ENCODE results near the gene RPS29. TPM values are rescaled to one million over a fixed set of nuclear protein-coding genes. Genes with fewer than 3 reads are reported as not detected.

Gene RPS29
- total and polyA plus RNA-seq, 9 of the 15 experiments (the other 6 are each of a cell fraction or from before 2014, with no cell fraction given) = 1,545 to 5,012 (median 2,448) TPM

DNA sequence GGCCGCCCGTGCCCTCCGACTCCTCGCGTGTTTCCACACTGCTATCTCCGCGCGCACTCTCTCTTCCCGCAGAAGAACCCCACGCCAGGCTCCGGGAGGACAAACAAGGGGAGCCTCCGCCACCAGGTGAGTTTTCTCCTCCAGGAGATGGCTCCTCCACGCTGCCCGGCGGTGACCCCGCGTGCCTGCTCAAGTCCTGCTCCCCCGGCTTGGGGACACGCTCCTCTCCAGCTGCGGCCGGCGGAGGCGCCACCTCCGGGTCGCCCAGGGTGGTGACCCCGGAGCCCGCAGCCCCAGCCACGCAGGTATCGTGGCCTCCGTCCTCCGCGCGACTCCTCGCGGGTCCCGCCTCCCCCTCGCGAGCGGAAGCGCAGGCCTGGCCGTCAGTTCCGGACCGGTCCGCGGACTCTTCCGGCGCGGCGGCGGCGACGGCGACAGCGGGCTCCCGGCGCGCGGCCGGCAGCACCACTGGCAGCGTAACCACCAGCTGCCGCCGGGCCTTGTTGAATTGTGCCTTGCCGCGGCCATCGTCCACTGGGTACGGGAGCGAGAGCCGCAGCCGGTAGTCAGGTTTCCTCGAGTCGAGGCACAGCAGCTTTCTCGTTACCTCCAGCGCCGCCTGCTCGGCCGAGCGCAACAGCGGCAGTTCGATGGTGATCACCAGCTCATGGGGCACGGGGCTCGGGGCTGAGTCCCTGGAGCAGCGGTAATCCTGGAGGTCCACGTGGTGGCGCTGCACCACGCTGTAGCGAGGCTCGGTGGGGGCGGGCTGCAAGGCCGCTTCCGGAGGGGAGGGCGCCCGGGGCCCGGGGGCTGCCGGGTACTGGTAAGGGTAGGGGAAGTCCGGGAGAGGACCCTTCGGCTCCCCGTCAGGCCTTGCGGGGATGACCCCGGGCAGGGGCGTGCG lies 47.7 kb upstream of the RPS29 start (continued):
- TF ChIP-seq KAT7 (CRISPR knock-in tag; IDR thresholded peaks at IDR 0.05; ENCODE audit: borderline replicate concordance) (peak; percentile 85; the same call in 1 of the 2 replicates), RBBP5 (IDR thresholded peaks at IDR 0.05; ENCODE audit: borderline replicate concordance, insufficient read depth, low read length, poor library complexity, severe bottlenecking) (peak; percentile 82), SREBF2 (CRISPR knock-in tag; IDR thresholded peaks at IDR 0.05) (no peak), C11orf30 (IDR thresholded peaks at IDR 0.05; ENCODE audit: low read depth) (peak; percentile 63), CXXC5 (CRISPR knock-in tag; IDR thresholded peaks at IDR 0.05) (peak; percentile 88), DACH1 (IDR thresholded peaks at IDR 0.05; ENCODE audit: partially characterized antibody) (no peak), IRF2 (CRISPR knock-in tag; IDR thresholded peaks at IDR 0.05) (peak; percentile 63; the same call in 1 of the 2 replicates), BHLHE40 (IDR thresholded peaks at IDR 0.05; ENCODE audit: low read length) (peak; percentile 15; the same call in 1 of the 2 replicates), SAFB (IDR thresholded peaks at IDR 0.05; ENCODE audit: borderline replicate concordance, low read depth, low read length) (peak; percentile 90), SMAD4 (CRISPR knock-in tag; conservative IDR thresholded peaks at IDR 0.05) (peak; percentile 49; the same call in 1 of the 2 replicates), MNT (conservative IDR thresholded peaks at IDR 0.05) (peak; percentile 50 to 89), CHD1 (IDR thresholded peaks at IDR 0.05; ENCODE audit: low read length) (peak; percentile 78), MEIS2 (IDR thresholded peaks at IDR 0.05; ENCODE audit: partially characterized antibody) (peak; percentile 14), TCFL5 (CRISPR knock-in tag; conservative IDR thresholded peaks at IDR 0.05) (no peak), ZNF511 (CRISPR knock-in tag; IDR thresholded peaks at IDR 0.05) (0 out of 2 replicates have a peak, but pooled peaks have one; percentile 83), ZNF76 (CRISPR knock-in tag; IDR thresholded peaks at IDR 0.05; ENCODE audit: borderline replicate concordance) (peak; percentile 20; the same call in 1 of the 2 replicates)
- TF ChIP-seq, protein P1, sequence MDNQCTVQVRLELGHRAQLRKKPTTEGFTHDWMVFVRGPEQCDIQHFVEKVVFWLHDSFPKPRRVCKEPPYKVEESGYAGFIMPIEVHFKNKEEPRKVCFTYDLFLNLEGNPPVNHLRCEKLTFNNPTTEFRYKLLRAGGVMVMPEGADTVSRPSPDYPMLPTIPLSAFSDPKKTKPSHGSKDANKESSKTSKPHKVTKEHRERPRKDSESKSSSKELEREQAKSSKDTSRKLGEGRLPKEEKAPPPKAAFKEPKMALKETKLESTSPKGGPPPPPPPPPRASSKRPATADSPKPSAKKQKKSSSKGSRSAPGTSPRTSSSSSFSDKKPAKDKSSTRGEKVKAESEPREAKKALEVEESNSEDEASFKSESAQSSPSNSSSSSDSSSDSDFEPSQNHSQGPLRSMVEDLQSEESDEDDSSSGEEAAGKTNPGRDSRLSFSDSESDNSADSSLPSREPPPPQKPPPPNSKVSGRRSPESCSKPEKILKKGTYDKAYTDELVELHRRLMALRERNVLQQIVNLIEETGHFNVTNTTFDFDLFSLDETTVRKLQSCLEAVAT (IDR thresholded peaks at IDR 0.05) = peak; percentile 54 to 65; a peak in 3 of 4 replicates
